HT1080 (cell line): ENCODE data around the gene CRB2. TPM values are rescaled to one million over a fixed set of nuclear protein-coding genes. Genes with fewer than 3 reads are reported as not detected.

Experiments
- DNase-seq: peaks from one replicate; pipeline ENCODE4 v3.0.0-alpha.2; 2015; ENCODE audit warnings: low read depth
- small RNA-seq: library from RNA; depleted of rRNA; stranded (forward); fragments of <200 nt; gene quantifications from one replicate; pipeline ENCODE3, GENCODE V24; 2014
- total RNA-seq: library from RNA; depleted of rRNA; stranded (reverse); fragments of >200 nt; shearing (Covaris generic); gene quantifications from 2 replicates; pipeline ENCODE4 v1.2.3, GENCODE V29; 2014; rRNA removed

CRB2 gene
- total RNA-seq, 1 experiment from 2014 or later = not detected

DNA sequence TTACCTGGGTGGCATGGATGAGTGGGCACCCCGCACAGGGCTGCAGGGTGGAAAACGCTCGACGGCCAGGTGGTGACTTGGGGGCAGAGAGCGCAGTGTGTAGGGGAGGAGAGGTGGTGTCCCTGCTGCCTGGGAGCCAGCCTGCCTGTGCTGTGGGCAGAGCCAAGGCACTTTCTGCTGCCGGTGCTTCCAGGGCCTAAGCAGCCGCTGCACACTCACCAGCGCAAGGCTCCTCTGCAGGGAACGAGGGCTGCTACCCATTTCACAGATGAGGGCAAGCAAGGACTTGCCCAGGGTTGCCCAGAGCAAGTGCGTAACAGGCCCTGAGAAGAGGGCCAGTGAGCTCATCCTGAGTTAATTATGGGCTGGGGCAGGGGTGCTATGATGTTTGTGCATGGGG, 62.5 kb downstream of the CRB2 start:
- no peak for DNase-seq

DNA sequence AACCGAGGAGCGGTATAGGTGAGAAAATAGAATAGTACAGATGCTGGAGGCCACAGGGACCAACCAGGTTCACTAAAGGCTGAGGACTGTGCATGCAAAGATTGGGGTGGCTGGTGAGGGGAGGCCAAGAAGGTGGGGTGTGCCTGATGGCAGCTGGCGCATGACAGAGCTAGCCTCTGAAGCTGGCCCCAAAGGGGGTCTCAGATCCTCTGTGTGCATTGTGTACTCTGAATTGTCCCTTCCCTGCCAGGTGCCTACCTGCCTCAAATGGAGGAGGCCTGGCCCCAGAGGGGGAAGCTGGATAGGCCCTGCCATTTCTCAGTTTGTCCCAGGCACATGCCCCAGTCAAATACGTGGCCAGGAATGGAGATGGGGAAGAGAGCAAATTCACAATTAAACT, 63.1 kb downstream of the CRB2 start:
- no peak for DNase-seq

DNA sequence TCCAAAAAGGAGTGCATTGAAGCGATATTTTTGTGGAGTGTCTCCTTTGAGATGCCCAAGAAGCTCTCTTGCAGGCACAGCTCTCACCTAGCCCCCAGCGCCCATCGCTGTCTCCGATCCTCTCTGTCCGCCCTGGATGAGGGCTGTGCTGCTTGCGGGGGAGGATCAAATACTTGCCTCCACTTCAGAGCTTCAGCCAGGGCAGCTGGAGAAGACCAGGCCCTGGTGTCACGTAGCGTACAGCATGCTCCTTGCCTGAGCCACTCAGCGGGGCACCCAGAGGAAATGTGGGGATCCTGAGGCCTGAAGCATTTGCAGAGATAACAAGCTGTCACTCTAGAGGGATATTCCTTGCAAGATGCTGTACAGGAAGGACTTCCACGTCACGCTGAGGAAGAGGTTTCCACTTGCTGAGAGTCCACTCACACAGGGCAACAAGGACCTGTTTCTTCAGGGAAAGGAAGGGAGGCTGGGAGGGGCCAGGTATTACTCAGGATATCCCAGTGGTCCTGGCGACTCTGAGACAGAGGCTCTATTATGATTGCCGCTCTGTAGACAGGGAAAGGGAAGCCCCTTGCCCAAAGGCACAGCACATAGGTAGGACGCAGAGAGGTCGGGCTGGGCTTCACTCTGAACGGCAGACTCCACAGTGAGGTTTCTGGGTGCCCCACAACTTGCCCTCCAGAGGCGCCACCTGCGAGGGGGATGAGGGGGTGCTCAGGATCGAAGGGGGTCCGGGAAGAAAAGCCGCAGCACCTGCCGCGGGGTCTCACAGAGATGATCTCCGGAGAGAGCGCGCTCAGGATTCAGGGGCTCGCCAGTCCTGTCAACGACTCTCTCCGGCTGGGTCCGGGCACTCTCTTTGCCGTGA, 64.0 kb downstream of the CRB2 start:
- no peak for DNase-seq

DNA sequence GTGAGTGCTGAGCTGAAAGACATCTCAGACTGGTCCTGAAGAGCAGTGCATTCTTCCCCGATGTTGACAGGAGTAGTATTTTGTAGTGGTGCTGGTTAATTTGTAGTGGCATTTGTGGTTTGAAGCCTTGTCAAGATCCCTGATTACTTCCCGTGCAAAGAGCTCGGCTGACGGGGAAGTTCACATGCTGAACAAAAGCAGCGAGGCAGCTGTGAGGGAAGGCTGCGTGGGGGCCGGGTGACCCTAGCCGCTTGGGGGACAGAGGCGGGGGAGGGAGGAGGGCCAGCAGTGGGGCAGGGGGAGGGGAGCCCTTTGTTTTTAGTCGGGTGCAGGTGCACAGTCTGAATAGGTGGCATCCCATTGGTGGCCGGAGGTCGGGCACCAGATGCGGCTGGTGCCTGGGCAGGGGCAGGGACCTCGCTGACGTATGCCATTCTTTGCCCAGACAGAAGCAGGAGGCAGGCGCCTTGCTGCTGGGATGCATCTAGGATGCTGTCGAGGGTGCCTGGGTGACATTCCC, 64.7 kb downstream of the CRB2 start:
- no peak for DNase-seq

DNA sequence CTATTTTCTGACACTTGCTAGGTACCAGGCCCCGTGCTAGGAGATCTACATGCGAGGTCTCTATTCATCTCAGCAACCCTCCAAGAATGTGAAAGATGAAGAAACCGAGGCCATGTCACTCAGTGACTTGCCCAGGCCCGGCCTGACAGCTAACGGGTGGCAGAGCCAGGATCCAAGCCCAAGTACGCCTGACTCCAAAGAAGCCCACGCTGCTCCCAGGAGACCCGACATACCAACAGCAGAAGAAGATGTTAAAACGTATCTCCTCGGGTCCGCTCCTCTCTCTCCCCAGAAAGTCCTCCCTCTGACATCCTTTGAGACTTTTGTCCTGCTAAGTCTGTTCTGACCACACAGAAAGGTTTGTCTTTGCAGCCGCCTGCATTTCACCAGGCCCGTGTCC, 65.2 kb downstream of the CRB2 start:
- no peak for DNase-seq

DNA sequence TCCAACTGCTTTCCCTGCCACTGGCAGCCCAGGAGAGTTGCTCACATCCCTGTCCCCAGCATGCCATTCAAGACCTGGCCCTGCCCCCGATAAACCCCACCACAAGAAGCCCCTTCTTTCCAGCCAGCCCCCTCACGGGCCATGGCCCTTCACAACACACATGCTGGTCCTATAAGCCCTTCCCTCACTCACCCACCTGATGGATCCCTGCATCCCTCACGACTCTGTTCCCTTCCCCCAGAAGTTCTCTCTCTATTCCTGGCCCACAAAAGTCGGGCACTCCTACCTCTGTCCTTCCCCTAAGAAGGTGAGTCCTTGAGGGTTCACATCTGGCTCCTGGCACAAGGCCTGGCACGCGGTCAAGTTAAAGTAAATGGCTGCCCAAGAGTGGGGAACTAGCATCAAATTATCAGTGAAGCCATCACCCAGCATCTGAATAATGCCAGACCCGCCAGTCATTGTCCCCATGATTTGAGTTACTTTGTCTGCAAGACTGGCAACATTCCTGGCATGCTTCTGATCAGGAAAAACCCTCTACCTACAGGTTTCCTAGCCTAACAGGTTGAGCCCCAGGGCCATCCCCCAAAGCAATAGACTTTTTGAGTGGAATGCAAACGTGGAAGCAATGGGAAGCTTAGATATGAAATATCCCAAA, 65.9 kb downstream of the CRB2 start:
- no peak for DNase-seq

DNA sequence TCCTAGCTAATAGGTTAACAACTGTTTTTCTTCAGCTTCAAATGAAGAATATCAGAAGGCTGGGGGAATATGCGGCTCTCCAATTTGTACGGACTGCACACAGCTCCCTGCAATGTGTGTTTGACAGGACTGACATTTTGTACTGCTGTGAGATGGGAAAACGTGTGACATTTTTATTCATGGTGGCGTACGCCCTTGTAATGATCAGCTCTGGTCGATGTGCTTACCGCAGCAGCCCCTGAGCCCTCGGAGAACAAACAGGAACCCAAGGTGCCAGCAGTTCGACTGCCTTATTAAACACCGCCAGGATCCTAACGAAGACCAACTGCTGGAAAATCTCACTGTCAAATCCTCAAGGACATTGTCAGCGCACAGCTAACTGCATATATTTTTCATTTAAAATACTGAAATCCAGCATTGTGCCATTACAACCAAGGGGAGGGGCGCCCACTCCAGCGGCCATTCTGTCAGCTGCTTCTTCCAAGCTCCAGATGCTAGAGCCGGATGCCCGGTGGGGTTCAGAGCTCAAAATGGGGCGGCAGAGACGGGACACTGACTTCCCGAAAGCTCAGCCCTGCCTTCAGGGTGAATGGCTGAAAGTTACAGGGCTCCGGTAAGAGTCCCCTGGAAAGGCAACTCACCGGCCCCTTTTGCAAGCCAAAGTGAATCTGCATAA, 66.8 kb downstream of the CRB2 start:
- DNase-seq = no peak

DNA sequence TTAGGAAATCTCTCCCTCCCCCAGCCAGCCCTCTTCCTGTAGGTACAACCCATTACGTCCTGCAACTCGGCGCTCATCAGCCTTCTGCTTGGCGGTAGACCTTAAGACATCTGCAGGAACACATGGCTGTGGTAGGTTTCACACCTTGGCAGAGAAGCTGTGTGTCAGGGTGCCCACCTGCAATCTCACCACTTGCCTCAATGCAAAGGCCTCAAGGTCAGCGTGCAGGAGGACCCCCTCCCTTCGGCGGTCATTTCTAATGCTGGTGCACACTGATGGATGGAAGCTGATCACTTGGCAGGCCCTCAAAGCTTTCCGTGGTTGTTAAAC, 67.3 kb downstream of the CRB2 start:
- DNase-seq = no peak

DNA sequence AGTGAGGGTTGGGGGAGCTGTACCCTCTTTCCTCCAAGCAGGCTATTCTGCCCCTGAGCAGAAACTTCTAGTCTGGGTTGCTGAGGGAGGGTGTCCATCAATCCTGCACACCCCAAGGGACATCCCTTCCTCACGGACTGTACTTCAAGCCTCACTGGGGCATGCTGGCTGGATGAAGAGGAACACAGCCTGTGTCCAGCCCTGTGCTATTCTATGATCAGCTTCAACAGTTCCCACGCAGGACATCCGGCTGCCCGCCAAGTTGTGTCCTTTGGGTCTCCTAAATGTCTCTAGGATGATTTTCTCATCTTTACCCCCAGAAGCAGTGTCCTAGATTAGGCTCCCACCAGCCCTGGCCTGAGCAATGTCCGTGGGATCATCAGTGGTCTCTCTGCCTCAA, 68.1 kb downstream of the CRB2 start:
- DNase-seq = no peak

DNA sequence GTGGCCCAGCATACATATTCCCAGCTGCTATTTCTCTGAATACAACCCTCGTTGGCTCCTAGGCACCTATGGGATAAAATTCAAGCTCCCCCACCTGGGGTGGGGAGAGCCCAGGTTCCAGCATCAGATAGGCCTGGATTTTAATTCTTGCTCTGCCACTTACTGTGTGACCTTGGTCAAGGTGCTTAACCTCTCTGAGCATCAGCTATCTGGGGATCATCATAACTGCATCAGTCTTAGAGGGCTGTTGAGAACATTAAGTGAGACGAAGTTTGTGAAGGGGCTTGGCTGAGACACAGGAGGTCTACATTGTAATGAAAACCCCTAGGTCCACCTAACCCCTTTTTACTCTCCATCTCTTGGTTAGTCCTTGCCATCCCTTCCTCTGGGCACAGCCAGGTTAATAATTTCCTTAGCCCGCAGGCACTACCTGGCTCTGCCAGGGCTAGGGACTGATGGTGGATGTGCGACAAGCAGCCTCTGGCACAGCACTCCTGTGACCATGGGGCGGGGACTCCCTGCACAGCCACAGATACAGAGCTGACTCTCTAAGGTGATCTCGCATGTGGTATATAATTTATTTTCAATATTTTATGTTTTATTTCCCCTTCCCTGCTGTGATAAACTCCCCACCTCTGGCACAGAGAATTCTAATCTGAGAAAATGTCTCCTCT, 68.7 kb downstream of the CRB2 start:
- DNase-seq = no peak

DNA sequence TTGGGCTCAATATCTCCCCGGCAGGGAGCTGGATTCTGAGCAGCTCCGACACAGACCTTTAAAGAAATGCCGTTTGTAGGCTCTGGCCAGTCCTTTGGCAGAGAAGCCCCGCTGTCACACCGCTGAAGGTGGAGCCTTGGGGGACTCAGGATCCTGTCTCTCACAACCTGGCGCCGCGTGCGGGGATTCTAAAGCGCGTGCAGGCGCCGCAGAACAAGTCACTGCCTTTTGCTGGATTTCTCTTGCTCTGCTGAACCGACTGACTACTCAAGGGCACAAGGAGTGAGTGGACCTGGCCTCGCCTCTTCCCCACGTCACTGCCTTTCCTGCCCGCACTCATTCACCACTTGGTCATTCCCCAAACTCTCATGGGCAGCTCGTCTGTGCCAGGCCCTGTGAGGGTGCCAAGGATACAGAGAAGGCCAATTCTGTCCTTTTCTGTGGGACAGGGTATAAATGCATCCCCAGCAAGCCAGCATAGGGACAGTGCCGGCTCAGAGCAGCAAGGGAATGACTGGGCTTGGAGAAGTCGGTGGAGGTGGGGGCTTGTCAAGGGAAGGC, 69.3 kb downstream of the CRB2 start:
- no peak for DNase-seq

DNA sequence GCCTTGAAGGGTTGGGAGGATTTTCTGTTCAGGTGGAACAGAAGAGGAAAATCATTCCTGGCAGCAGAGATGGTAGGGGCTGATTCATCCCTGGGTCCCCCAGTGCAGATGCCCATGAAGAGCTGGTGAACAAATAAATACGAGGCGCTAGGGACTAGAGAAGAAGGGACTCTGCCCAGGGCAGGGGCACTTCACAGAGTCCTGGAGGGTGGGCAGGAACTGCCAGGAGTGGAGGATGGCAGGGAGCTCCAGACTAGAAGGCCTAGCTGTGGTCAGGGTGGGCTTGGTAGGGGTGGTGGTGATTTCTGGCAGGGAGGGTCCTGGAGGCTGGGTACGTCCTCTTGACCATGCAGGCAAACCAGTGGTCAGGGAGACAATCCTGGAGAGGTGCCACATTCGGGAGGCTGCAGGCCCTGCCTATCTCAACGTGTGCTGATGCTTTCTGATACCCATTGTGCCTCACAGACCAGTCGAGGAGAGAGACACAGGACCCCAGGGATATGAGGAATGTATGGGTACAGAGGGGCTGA, 69.9 kb downstream of the CRB2 start:
- DNase-seq = no peak

DNA sequence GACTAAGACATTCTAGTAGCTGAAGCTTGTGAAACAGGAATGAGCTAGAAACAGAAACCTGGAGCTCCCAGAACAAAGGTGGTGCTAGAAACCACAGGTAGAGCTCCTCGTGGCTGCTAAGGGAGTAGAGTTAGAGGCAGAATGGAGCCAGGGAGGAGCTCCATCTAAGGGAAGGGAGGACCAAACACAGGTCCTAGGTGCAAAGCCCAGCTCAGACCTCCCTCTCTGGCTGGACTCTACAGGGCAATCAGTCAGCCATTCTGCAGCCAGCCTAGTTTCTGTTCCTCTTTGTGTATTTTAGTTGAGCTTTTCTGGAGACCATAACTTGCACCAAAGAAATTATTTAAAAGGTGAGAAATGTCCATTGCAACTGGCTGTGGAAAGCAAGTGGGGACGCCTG, 70.4 kb downstream of the CRB2 start:
- DNase-seq = no peak

Small RNA genes within 50 kb of the gene (small RNA-seq; reads per million reads assigned to genes)
- gene MIR601 = not detected

Other genes starting within 250 kb of the CRB2 start
- gene STRBP, start 87.6 kb upstream of the CRB2 start, total RNA-seq = 14.5 and 16.0 TPM in 2 replicates